ENCODE data around the gene MMS19.

The MMS19 gene

GRCh38 chr10:97522937-97523336, 24.7 kb upstream of the MMS19 start:
- Histone ChIP-seq H3K27me3 (ENCODE audit: insufficient read depth, poor library complexity, severe bottlenecking) (peaks cover 4% of the 10 kb centered on the region), H3K27ac (replicated peaks) (no peak overlapping the region), H3K4me3 (replicated peaks; ENCODE audit: insufficient read depth, low read length) (no peak overlapping the region)
- no peak for DNase-seq (ENCODE audit: low read depth in 1 of 2, low spot score in 1 of 2)
- no peak for TF ChIP-seq SPI1 (IDR thresholded peaks at IDR 0.05; ENCODE audit: borderline replicate concordance, low read depth)

DNA sequence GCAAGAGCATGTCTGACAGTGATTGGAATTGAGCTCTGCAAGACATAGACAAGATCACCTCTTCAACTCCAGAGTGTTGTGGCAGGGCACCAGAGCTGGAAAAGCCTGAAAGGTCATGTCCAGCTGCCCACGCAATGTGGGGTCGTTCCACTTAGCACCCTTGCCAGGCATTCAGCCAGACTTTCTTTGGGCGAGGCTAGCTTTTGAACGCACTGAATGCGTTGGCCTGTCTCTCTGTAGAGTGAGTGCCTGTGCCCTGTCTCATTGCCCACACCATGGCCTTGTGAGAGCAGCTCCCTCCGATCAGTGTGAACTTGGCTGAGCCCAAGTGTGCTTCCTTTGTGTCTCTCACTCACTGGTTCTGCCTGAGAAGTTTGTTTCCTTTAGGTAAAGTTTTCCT, 23.8 kb upstream of the MMS19 start:
- Histone ChIP-seq H3K27ac (replicated peaks) (no peak overlapping the region), H3K27me3 (ENCODE audit: insufficient read depth, poor library complexity, severe bottlenecking) (peaks cover 4% of the 10 kb centered on the region), H3K4me3 (replicated peaks; ENCODE audit: insufficient read depth, low read length) (no peak overlapping the region)
- no peak for TF ChIP-seq GABPA (IDR thresholded peaks at IDR 0.05; ENCODE audit: low read depth)
- TF ChIP-seq SPI1 (IDR thresholded peaks at IDR 0.05; ENCODE audit: borderline replicate concordance, low read depth), result no peak
- TF ChIP-seq POLR2AphosphoS5 (IDR thresholded peaks at IDR 0.05; ENCODE audit: low read depth), result no peak
- TF ChIP-seq CTCF (IDR thresholded peaks at IDR 0.05; ENCODE audit: insufficient read depth, low read length), result no peak
- no peak for TF ChIP-seq REST (IDR thresholded peaks at IDR 0.05; ENCODE audit: insufficient replicate concordance, low read depth)
- no peak for DNase-seq (ENCODE audit: low read depth in 1 of 2, low spot score in 1 of 2)

GRCh38 chr10:97520978-97521761, 22.9 kb upstream of the MMS19 start:
- H3K27me3 ChIP-seq (ENCODE audit: insufficient read depth, poor library complexity, severe bottlenecking), result peaks cover 4% of the 10 kb centered on the region
- no peak for DNase-seq (ENCODE audit: low read depth in 1 of 2, low spot score in 1 of 2)
- no peak for TF ChIP-seq REST (IDR thresholded peaks at IDR 0.05; ENCODE audit: insufficient replicate concordance, low read depth)
- TF ChIP-seq POLR2AphosphoS5 (IDR thresholded peaks at IDR 0.05; ENCODE audit: low read depth), result no peak
- no peak for TF ChIP-seq CTCF (IDR thresholded peaks at IDR 0.05; ENCODE audit: insufficient read depth, low read length)
- TF ChIP-seq GABPA (IDR thresholded peaks at IDR 0.05; ENCODE audit: low read depth), result no peak
- TF ChIP-seq SPI1 (IDR thresholded peaks at IDR 0.05; ENCODE audit: borderline replicate concordance, low read depth), result no peak
- H3K4me3 ChIP-seq (replicated peaks; ENCODE audit: insufficient read depth, low read length), result no peak overlapping the region
- H3K27ac ChIP-seq (replicated peaks), result no peak overlapping the region

DNA sequence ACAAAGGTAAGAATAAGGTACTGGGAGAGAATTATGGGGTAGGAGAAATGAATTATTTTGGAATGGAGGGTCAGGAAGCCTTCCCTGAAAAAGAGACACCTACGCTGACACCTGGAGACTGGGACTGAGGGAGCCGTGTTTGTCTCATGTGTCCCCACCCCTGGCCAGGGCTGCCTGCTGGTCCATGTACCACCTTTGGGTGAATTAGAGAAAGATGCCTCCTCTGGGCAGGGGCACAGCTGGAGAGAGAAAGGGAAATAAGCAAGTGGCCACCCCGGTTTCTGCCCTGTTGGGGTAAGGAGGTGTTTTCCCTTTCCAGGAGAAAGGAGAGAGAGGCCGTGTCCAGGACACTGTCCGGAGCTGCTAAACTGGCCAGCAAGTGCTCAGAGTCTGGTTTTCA, 22.3 kb upstream of the MMS19 start:
- Histone ChIP-seq H3K27ac (replicated peaks) (no peak overlapping the region), H3K27me3 (ENCODE audit: insufficient read depth, poor library complexity, severe bottlenecking) (peaks cover 4% of the 10 kb centered on the region), H3K4me3 (replicated peaks; ENCODE audit: insufficient read depth, low read length) (no peak overlapping the region)
- TF ChIP-seq SPI1 (IDR thresholded peaks at IDR 0.05; ENCODE audit: borderline replicate concordance, low read depth) (no peak), REST (IDR thresholded peaks at IDR 0.05; ENCODE audit: insufficient replicate concordance, low read depth) (no peak), CTCF (IDR thresholded peaks at IDR 0.05; ENCODE audit: insufficient read depth, low read length) (no peak), GABPA (IDR thresholded peaks at IDR 0.05; ENCODE audit: low read depth) (no peak), POLR2AphosphoS5 (IDR thresholded peaks at IDR 0.05; ENCODE audit: low read depth) (no peak)
- DNase-seq (ENCODE audit: low read depth in 1 of 2, low spot score in 1 of 2), result no peak
